H9 (cell line): ENCODE results near the gene ULK1. TPM values are rescaled to one million over a fixed set of nuclear protein-coding genes. Genes with fewer than 3 reads are reported as not detected.

Experiments used
- DNase-seq: peaks from one replicate; pipeline ENCODE4 v3.0.0-alpha.2; 2017
- H2AFZ ChIP-seq: one replicate; pipeline ENCODE4 v1.6.1; 2013; ENCODE audit warnings: mild to moderate bottlenecking, low read length, control low read depth, moderate library complexity
- H2AK5ac ChIP-seq: 2 replicates; pipeline ENCODE4 v1.6.1; 2013; ENCODE audit warnings: low read length, control low read depth, mixed read lengths; ENCODE audit not compliant: insufficient read length
- H2BK120ac ChIP-seq: one replicate; pipeline ENCODE4 v1.6.1; 2013; ENCODE audit warnings: low read depth, mild to moderate bottlenecking, low read length, control low read depth, inconsistent platforms; ENCODE audit not compliant: poor library complexity, severe bottlenecking
- H2BK12ac ChIP-seq: 2 replicates; pipeline ENCODE4 v1.6.1; 2013; ENCODE audit warnings: low read length, control low read depth, mixed read lengths, low read depth; ENCODE audit not compliant: insufficient read length
- H2BK15ac ChIP-seq: 2 replicates; pipeline ENCODE4 v1.6.1; 2013; ENCODE audit warnings: low read depth, low read length, control low read depth
- H2BK20ac ChIP-seq: one replicate; pipeline ENCODE4 v1.6.1; 2013; ENCODE audit warnings: low read depth, mild to moderate bottlenecking, low read length, control low read depth, inconsistent platforms; ENCODE audit not compliant: poor library complexity, severe bottlenecking
- H2BK5ac ChIP-seq: 2 replicates; pipeline ENCODE4 v1.6.1; 2013; ENCODE audit warnings: low read length, control low read depth, mixed read lengths; ENCODE audit not compliant: insufficient read length
- H3K14ac ChIP-seq: 2 replicates; pipeline ENCODE4 v1.6.1; 2013; ENCODE audit warnings: low read length, control low read depth; ENCODE audit not compliant: insufficient read depth
- H3K18ac ChIP-seq: 2 replicates; pipeline ENCODE4 v1.6.1; 2013; ENCODE audit warnings: low read depth, mild to moderate bottlenecking, mixed read lengths, low read length, control low read depth; ENCODE audit not compliant: insufficient read length
- H3K23ac ChIP-seq: 2 replicates; pipeline ENCODE4 v1.6.1; 2013; ENCODE audit warnings: low read length, control low read depth, mixed read lengths, low read depth; ENCODE audit not compliant: insufficient read length
- H3K23me2 ChIP-seq: 2 replicates; pipeline ENCODE4 v1.6.1; 2013; ENCODE audit warnings: low read depth, mild to moderate bottlenecking, mixed read lengths, low read length, control low read depth; ENCODE audit not compliant: insufficient read length, poor library complexity, severe bottlenecking
- H3K27ac ChIP-seq: 2 replicates; pipeline ENCODE4 v1.5.1; 2013; ENCODE audit warnings: low read length, control low read depth, mixed read lengths, low read depth; ENCODE audit not compliant: insufficient read length
- H3K27me3 ChIP-seq: 2 replicates; pipeline ENCODE4 v1.6.1; 2013; ENCODE audit warnings: low read length, control low read depth, inconsistent platforms; ENCODE audit not compliant: insufficient read depth
- H3K4ac ChIP-seq: 2 replicates; pipeline ENCODE4 v1.6.1; 2013; ENCODE audit warnings: low read depth, mild to moderate bottlenecking, control low read depth, inconsistent platforms, low read length, moderate library complexity
- H3K4me1 ChIP-seq: 2 replicates; pipeline ENCODE4 v1.6.1; 2013; ENCODE audit warnings: low read length, control low read depth, inconsistent platforms; ENCODE audit not compliant: insufficient read depth
- H3K4me2 ChIP-seq: 2 replicates; pipeline ENCODE4 v1.6.1; 2013; ENCODE audit warnings: low read length, control low read depth, mixed read lengths; ENCODE audit not compliant: insufficient read length, insufficient read depth
- H3K56ac ChIP-seq: 2 replicates; pipeline ENCODE4 v1.6.1; 2013; ENCODE audit warnings: low read depth, mild to moderate bottlenecking, mixed read lengths, low read length, control low read depth; ENCODE audit not compliant: insufficient read length
- H3K79me1 ChIP-seq: 2 replicates; pipeline ENCODE4 v1.6.1; 2013; ENCODE audit warnings: low read depth, mild to moderate bottlenecking, moderate library complexity, low read length, control low read depth, inconsistent platforms; ENCODE audit not compliant: insufficient read depth, poor library complexity, severe bottlenecking
- H3K79me2 ChIP-seq: 2 replicates; pipeline ENCODE4 v1.6.1; 2013; ENCODE audit warnings: low read length, control low read depth, inconsistent platforms; ENCODE audit not compliant: insufficient read depth
- H3K9ac ChIP-seq: 2 replicates; pipeline ENCODE4 v1.6.1; 2013; ENCODE audit warnings: low read length, control low read depth, mixed read lengths; ENCODE audit not compliant: insufficient read length; ENCODE audit errors: extremely low read depth
- H3K9me3 ChIP-seq: one replicate; pipeline ENCODE4 v1.6.1; 2013; ENCODE audit warnings: low read depth, low read length, inconsistent platforms; ENCODE audit not compliant: control insufficient read depth
- H3T11ph ChIP-seq: one replicate; pipeline ENCODE4 v1.6.1; 2013; ENCODE audit warnings: mild to moderate bottlenecking, low read length, control low read depth, inconsistent platforms
- H4K20me1 ChIP-seq: one replicate; pipeline ENCODE4 v1.6.1; 2013; ENCODE audit not compliant: control insufficient read depth, insufficient read length, insufficient read depth
- H4K5ac ChIP-seq: 2 replicates; pipeline ENCODE4 v1.6.1; 2013; ENCODE audit warnings: low read depth, mild to moderate bottlenecking, mixed read lengths, low read length, control low read depth; ENCODE audit not compliant: insufficient read length
- H4K8ac ChIP-seq: replicated peaks from 2 replicates; pipeline ENCODE4 v1.6.1; 2013; ENCODE audit warnings: low read length, control low read depth, mixed read lengths, low read depth; ENCODE audit not compliant: insufficient read length
- H4K91ac ChIP-seq: 2 replicates; pipeline ENCODE4 v1.6.1; 2013; ENCODE audit warnings: low read depth, mild to moderate bottlenecking, moderate library complexity, mixed read lengths, low read length, control low read depth; ENCODE audit not compliant: insufficient read length
- H3K27ac Mint-ChIP-seq, 3 experiments: 2 replicates in 2 of 3; 3 replicates in 1 of 3; pipeline ENCODE4 v1.8.0; 2020 to 2021; ENCODE audit warnings: mixed read lengths in 3 of 3, mild to moderate bottlenecking in 1 of 3, moderate library complexity in 1 of 3
- H3K27me3 Mint-ChIP-seq: 2 replicates; pipeline ENCODE4 v1.8.0; 2021; ENCODE audit warnings: low read depth, mild to moderate bottlenecking, moderate library complexity, mixed read lengths
- H3K36me3 Mint-ChIP-seq, 3 experiments: 2 replicates in 2 of 3; 3 replicates in 1 of 3; pipeline ENCODE4 v1.8.0; 2020 to 2021; ENCODE audit warnings: low read depth in 3 of 3, mixed read lengths in 3 of 3; ENCODE audit not compliant: insufficient read depth in 1 of 3
- H3K4me1 Mint-ChIP-seq, 2 experiments: 2 replicates each; pipeline ENCODE4 v1.8.0; 2020; ENCODE audit warnings: mixed read lengths in 2 of 2
- H3K4me3 Mint-ChIP-seq, 2 experiments: 2 replicates in 1 of 2; 3 replicates in 1 of 2; pipeline ENCODE4 v1.8.0; 2020 to 2021; ENCODE audit warnings: mild to moderate bottlenecking in 2 of 2, mixed read lengths in 2 of 2, moderate library complexity in 1 of 2
- H3K9me3 Mint-ChIP-seq, 2 experiments: 2 replicates in 1 of 2; 3 replicates in 1 of 2; pipeline ENCODE4 v1.8.0; 2020; ENCODE audit warnings: mild to moderate bottlenecking in 2 of 2, mixed read lengths in 2 of 2, moderate library complexity in 1 of 2
- WGBS: extraction: QIAGEN DNeasy Blood & Tissue Kit; methylation state at CpG from one replicate; pipeline ENCODE4 v1.1.7; 2013; ENCODE audit warnings: missing lambda C conversion rate, low lambda C conversion rate, mixed read lengths; ENCODE audit not compliant: insufficient read length; ENCODE audit errors: extremely low coverage; 5-methylcytosine and 5-hydroxymethylcytosine counted together
- total RNA-seq: library from RNA; stranded (reverse); gene quantifications from 2 replicates; pipeline ENCODE4 v1.2.1, GENCODE V29; 2021
- TF ChIP-seq, protein P1 (sequence below): fragments of 200-600 bp; sonication (generic); conservative IDR thresholded peaks from 3 replicates; pipeline ENCODE4 v1.8.0; 2021; ENCODE audit warnings: antibody characterized with exemption, mild to moderate bottlenecking

The ULK1 gene
- total RNA-seq, 1 experiment from 2014 or later, result 57.2 TPM

DNA sequence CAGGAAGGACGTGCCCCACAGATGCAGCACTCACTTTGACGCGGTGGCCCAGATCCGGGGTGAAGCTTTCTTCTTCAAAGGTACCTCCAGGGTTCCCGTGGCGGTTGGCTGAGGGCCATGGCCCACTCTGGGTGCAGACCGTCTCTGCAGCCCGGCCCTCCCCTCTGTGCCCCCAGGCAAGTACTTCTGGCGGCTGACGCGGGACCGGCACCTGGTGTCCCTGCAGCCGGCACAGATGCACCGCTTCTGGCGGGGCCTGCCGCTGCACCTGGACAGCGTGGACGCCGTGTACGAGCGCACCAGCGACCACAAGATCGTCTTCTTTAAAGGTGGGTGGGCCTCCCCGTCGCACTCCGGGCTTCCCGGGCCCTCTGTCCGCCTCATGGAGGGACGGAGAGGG is 49.3 kb upstream of the ULK1 start:
- H2BK120ac ChIP-seq, result no peak overlapping the region
- Mint-ChIP-seq H3K4me3 (no peak overlapping the region), H3K9me3 (no peaks in the 10 kb centered on the region), H3K4me1 (no peaks in the 10 kb centered on the region), H3K27ac (no peak overlapping the region), H3K27me3 (no peaks in the 10 kb centered on the region), H3K36me3 (peaks cover 12 to 37% (median 21%) of the 10 kb centered on the region in 3 experiments)
- H3K9me3 ChIP-seq, result no peaks in the 10 kb centered on the region
- H3K27ac ChIP-seq, result no peak overlapping the region
- H4K91ac ChIP-seq, result no peak overlapping the region
- H3T11ph ChIP-seq, result no peak overlapping the region
- H3K23me2 ChIP-seq, result no peaks in the 10 kb centered on the region
- no peak overlapping the region for H2BK12ac ChIP-seq
- no peak overlapping the region for H2BK15ac ChIP-seq
- no peak overlapping the region for H2AK5ac ChIP-seq
- no peak overlapping the region for H3K14ac ChIP-seq
- TF ChIP-seq, protein P1, sequence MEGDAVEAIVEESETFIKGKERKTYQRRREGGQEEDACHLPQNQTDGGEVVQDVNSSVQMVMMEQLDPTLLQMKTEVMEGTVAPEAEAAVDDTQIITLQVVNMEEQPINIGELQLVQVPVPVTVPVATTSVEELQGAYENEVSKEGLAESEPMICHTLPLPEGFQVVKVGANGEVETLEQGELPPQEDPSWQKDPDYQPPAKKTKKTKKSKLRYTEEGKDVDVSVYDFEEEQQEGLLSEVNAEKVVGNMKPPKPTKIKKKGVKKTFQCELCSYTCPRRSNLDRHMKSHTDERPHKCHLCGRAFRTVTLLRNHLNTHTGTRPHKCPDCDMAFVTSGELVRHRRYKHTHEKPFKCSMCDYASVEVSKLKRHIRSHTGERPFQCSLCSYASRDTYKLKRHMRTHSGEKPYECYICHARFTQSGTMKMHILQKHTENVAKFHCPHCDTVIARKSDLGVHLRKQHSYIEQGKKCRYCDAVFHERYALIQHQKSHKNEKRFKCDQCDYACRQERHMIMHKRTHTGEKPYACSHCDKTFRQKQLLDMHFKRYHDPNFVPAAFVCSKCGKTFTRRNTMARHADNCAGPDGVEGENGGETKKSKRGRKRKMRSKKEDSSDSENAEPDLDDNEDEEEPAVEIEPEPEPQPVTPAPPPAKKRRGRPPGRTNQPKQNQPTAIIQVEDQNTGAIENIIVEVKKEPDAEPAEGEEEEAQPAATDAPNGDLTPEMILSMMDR, result no peak
- no peak for DNase-seq
- no peak overlapping the region for H2BK5ac ChIP-seq
- H3K4ac ChIP-seq, result no peak overlapping the region
- no peaks in the 10 kb centered on the region for H3K79me2 ChIP-seq
- H3K56ac ChIP-seq, result no peak overlapping the region
- no peak overlapping the region for H2AFZ ChIP-seq
- no peaks in the 10 kb centered on the region for H4K20me1 ChIP-seq
- no peak overlapping the region for H4K8ac ChIP-seq
- WGBS, result no CpG with 5 or more reads among the region's 29 CpGs
- no peak overlapping the region for H3K4me2 ChIP-seq
- no peak overlapping the region for H4K5ac ChIP-seq
- no peak overlapping the region for H3K18ac ChIP-seq
- H3K9ac ChIP-seq, result no peak overlapping the region
- no peaks in the 10 kb centered on the region for H3K27me3 ChIP-seq
- no peak overlapping the region for H2BK20ac ChIP-seq
- no peaks in the 10 kb centered on the region for H3K4me1 ChIP-seq
- H3K23ac ChIP-seq, result no peak overlapping the region
- no peaks in the 10 kb centered on the region for H3K79me1 ChIP-seq
